Activated B cell treated with CpG ODN at 0.5 μM for 24 hours (primary cell): Measurements from ENCODE around the gene ADNP. TPM values are rescaled to one million over a fixed set of nuclear protein-coding genes. Genes with fewer than 3 reads are reported as not detected.

Source experiments
- ATAC-seq: fragments of 200-7000 bp; cut with Tn5 transposase; one replicate; pipeline ENCODE4 v1.10.0; 2021; ENCODE audit warnings: low read depth, mild to moderate bottlenecking, moderate library complexity
- CTCF ChIA-PET: fragments of 350-600 bp; sonication (Branson Sonifier 250); formaldehyde crosslinking; loops from one replicate; lab custom pipeline; 2021; ENCODE audit warnings: antibody characterized with exemption; lab: Charles Lee
- POLR2A ChIA-PET: fragments of 350-600 bp; sonication (Branson Sonifier 250); formaldehyde crosslinking; loops from one replicate; lab custom pipeline; 2021; ENCODE audit warnings: antibody characterized with exemption; lab: Charles Lee
- DNase-seq: peaks from one replicate; pipeline ENCODE4 v3.0.0; 2022
- H3K27ac Mint-ChIP-seq: one replicate; pipeline ENCODE4 v1.8.0; 2020; ENCODE audit warnings: mixed read lengths
- H3K27me3 Mint-ChIP-seq: one replicate; pipeline ENCODE4 v1.8.0; 2021; ENCODE audit warnings: mixed read lengths
- H3K36me3 Mint-ChIP-seq: one replicate; pipeline ENCODE4 v1.8.0; 2021; ENCODE audit warnings: low read depth, mixed read lengths
- H3K4me1 Mint-ChIP-seq: one replicate; pipeline ENCODE4 v1.8.0; 2021; ENCODE audit warnings: mixed read lengths
- H3K4me3 Mint-ChIP-seq: one replicate; pipeline ENCODE4 v1.8.0; 2020; ENCODE audit warnings: mild to moderate bottlenecking, mixed read lengths
- H3K9me3 Mint-ChIP-seq: one replicate; pipeline ENCODE4 v1.8.0; 2020; ENCODE audit warnings: mixed read lengths
- CTCF ChIP-seq: fragments of 200-600 bp; IDR thresholded peaks from one replicate; pipeline ENCODE4 v1.8.0; 2022; ENCODE audit warnings: antibody characterized with exemption, mild to moderate bottlenecking
- intact Hi-C: fragments of 100-400 bp; cut with micrococcal nuclease; formaldehyde crosslinking; loops from one replicate; pipeline ENCODE4 v1.15.1; 2024
- total RNA-seq: library from RNA; stranded (reverse); gene quantifications from 2 replicates; pipeline ENCODE4 v1.2.3, GENCODE V29; 2022

Gene ADNP
- total RNA-seq, 1 donor from 2014 or later, result 99.3 TPM

GRCh38 chr20:50928469-50928868 is 2.8 kb downstream of the ADNP start:
- H3K4me3 Mint-ChIP-seq, result peak overlapping the region; percentile 85
- H3K9me3 Mint-ChIP-seq, result no peaks in the 10 kb centered on the region
- intact Hi-C loops, result loop anchor here (5.0 kb wide), 1 partner anchor 36 kb away; no protein-coding TSS in a partner anchor
- H3K36me3 Mint-ChIP-seq, result peaks cover 57% of the 10 kb centered on the region
- ChIA-PET CTCF (interaction anchor here (1.0 to 9.0 kb wide), 11 partner anchors 8 to 135 kb away, joined by 3 to 231 read pairs (median 7); partner anchors contain the start of gene BCAS4), POLR2A (interaction anchor here (0.6 to 6.8 kb wide), 6 partner anchors 25 to 1842 kb away, joined by 3 to 364 read pairs (median 26); partner anchors contain the start of genes BCAS4, DPM1 and MOCS3)
- no peak for DNase-seq
- no peak for ATAC-seq
- TF ChIP-seq CTCF, result no peak
- H3K4me1 Mint-ChIP-seq, result peaks cover 62% of the 10 kb centered on the region
- no peaks in the 10 kb centered on the region for H3K27me3 Mint-ChIP-seq
- peak overlapping the region; percentile 92 for H3K27ac Mint-ChIP-seq

- Mint-ChIP-seq H3K4me3 (no peak overlapping the region), H3K36me3 (peaks cover 62% of the 10 kb centered on the region), H3K27me3 (no peaks in the 10 kb centered on the region), H3K27ac (peak overlapping the region; percentile 24), H3K9me3 (no peaks in the 10 kb centered on the region), H3K4me1 (peaks cover 74% of the 10 kb centered on the region)
- intact Hi-C loops, result loop anchor here (5.0 kb wide), 1 partner anchor 34 kb away; no protein-coding TSS in a partner anchor
- ChIA-PET POLR2A (interaction anchor here (1.7 kb wide), 1 partner anchor 136 kb away, joined by 6 read pairs; no protein-coding TSS in a partner anchor), CTCF (interaction anchor here (0.6 to 9.0 kb wide), 3 partner anchors 12 to 133 kb away, joined by 3 to 231 read pairs (median 6); partner anchors contain the start of gene BCAS4)
- ATAC-seq (no peak), DNase-seq (no peak)
- no peak for TF ChIP-seq CTCF
Measured at GRCh38 chr20:50926530-50926929, 4.7 kb downstream of the ADNP start.

GRCh38 chr20:50924261-50924920 is 6.8 kb downstream of the ADNP start:
- no peak overlapping the region for H3K4me3 Mint-ChIP-seq
- peaks cover 88% of the 10 kb centered on the region for H3K4me1 Mint-ChIP-seq
- DNase-seq, result no peak
- ChIA-PET CTCF (interaction anchor here (1.2 to 2.7 kb wide), 2 partner anchors 9 to 130 kb away, joined by 4 to 6 read pairs; partner anchors contain the start of gene BCAS4), POLR2A (no interaction called here)
- peak overlapping the region; percentile 21 for H3K27ac Mint-ChIP-seq
- H3K36me3 Mint-ChIP-seq, result peaks cover 62% of the 10 kb centered on the region
- TF ChIP-seq CTCF, result no peak
- no peaks in the 10 kb centered on the region for H3K9me3 Mint-ChIP-seq
- no peak for ATAC-seq
- intact Hi-C loops, result no loop called here
- H3K27me3 Mint-ChIP-seq, result no peaks in the 10 kb centered on the region

- intact Hi-C loops, result no loop called here
- Mint-ChIP-seq H3K36me3 (peaks cover 50% of the 10 kb centered on the region), H3K9me3 (no peaks in the 10 kb centered on the region), H3K4me1 (peaks cover 88% of the 10 kb centered on the region), H3K4me3 (no peak overlapping the region), H3K27me3 (no peaks in the 10 kb centered on the region), H3K27ac (peak overlapping the region; percentile 65)
- ATAC-seq, result no peak
- TF ChIP-seq CTCF, result no peak
- ChIA-PET POLR2A (interaction anchor here (1.3 to 2.0 kb wide), 4 partner anchors 9 to 132 kb away, joined by 4 to 11 read pairs (median 8); partner anchors contain the start of genes ADNP and BCAS4), CTCF (interaction anchor here (1.5 to 2.4 kb wide), 3 partner anchors 7 to 131 kb away, joined by 5 to 10 read pairs (median 7); partner anchors contain the start of gene BCAS4)
- DNase-seq, result no peak
Measured at GRCh38 chr20:50921803-50922501, 9.3 kb downstream of the ADNP start.
